NCI-H510A treated with DMSO at 0.1 percent for 48 hours (cell line): ENCODE data around the gene PJVK.

Experiments used
- DNase-seq: peaks from one replicate; lab custom pipeline; 2025; lab: John Stamatoyannopoulos, UW

PJVK gene

DNA sequence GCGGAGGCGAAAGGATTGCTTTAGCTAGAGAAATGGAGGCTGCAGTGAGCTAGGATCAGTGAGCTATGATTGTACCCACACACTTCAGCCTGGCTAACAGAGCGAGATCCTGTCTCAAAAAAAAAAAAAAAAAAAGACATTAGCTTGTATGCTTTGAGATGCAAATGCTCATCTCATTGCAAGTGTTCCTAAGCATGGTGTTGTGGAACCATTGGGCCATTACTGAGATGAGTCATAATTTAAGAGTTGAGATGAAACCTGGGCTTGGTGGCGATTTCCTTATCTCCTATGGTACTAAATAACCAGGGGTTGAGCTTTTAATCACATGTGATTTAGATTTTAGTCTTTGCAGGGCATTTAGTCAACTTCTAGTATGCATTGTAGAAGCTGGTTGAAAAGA, 31.3 kb downstream of the PJVK start:
- DNase-seq: no peak

DNA sequence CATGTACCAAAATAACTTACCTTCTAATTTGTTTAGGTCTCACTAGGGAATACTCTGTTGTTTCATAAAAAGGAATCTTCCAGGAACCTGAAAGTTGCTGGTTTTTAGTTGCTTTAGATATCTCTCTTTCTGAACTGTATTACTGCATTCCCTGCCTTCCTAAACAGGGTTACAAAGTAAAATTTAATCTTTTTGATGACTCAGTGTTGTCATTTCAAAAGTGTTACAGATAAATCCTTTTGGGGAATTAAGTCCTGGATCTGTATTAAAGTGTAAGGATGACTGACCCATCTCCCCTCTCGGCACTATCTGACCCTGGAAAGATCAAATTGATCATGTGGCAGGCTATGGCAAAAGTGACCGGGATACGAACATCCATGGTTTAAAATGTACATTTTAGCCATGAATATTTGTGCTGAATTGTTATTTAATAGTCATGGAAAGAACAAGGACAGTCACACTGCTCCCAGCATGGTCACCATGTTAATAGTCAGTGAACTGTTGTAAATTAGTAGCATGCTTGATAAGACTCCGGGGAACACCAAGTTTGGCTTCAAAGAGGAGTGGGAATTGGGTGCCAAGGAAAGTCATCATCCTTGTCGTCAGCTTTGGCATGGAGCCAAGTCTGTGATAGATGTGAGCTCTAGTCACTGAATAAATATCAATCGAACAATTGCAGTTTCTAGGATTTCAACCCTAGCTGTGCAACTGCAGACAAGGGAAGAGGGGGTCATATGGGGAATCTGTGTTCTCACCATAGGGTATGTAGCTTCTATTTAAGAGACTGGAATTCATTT, 33.3 kb downstream of the PJVK start:
- peak; percentile 96 for DNase-seq

- no peak for DNase-seq
Measured at GRCh38 chr2:178485356-178485755, 34.2 kb downstream of the PJVK start.

DNA sequence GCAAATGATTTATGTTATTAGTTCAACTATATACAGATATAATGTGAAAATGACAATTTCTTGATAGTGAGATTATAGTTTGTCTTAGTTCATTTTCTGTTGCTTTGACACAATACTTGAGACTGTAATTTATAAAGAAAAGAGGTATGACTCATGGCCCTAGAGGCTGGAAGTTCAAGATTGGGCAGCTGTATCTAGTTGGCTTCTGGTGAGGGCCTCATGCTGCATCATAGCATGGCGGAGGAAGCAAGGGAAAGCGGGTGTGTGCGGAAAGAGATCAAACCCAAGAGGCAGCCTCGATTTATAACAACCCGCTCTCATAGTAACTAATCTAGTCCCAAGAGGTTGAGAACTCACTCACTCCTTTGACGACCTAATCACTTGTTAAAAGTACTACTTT, 40.4 kb downstream of the PJVK start:
- no peak for DNase-seq

DNA sequence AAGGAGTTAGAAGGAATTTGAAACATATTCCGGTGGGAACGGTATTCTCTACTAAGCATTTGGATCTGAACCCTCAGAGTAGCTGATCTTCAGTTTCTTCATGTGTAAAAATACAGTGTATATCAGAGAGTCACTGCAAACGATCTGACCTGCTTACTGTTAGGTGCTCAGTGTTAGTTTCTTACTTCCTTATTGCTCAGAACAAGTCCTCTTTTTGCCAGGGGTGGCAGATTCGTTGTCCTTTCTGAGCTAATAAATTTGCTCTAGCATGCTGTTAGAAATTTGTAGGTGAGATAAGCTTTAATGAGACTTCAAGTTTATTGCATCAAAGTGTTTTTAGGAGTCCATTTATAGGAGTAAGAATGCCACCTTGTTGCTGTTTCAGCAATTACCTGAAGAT, 44.9 kb downstream of the PJVK start:
- no peak for DNase-seq

DNA sequence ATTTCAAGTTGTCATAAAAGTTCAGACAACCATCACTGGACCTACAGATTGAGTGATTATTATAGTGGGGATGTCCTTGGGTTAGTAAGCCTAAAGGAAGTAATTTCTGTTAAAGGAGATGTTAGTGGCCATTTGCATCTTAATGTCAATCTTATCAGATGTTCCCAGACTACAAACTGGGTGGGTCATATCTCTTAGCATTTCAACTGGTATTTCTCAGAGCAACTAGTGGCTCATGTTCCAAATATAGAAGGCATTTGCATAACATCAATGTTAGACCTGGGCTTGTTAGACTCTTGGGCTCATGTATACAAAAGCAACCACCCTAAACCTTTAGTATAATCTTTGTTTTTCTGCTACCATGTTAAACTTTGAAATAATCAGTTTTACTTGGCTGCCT, 47.0 kb downstream of the PJVK start:
- DNase-seq: no peak

- no peak for DNase-seq
Measured at GRCh38 chr2:178499640-178500039, 48.5 kb downstream of the PJVK start.

GRCh38 chr2:178502751-178503150, 51.6 kb downstream of the PJVK start:
- DNase-seq: no peak

- DNase-seq: no peak
Measured at GRCh38 chr2:178506101-178506500, 54.9 kb downstream of the PJVK start.

DNA sequence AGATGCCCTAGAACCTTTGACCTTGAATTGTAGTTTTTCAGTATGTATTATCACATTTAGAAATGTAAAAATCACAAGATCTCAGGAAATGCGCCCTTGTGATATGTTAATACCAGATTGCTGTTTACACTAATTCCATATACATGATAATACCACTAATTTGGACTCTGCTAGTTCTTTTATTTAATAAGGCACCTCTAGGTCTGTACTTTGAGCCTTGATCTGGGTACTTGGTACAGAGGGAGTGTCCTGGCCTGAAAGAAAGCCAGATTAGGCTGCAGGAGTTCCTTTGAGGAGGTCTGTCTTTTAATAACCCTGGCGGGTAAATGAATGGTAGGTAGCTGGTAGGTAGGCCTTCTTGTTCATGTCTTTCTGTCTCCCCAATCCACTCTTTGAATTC, 55.3 kb downstream of the PJVK start:
- DNase-seq: no peak

DNA sequence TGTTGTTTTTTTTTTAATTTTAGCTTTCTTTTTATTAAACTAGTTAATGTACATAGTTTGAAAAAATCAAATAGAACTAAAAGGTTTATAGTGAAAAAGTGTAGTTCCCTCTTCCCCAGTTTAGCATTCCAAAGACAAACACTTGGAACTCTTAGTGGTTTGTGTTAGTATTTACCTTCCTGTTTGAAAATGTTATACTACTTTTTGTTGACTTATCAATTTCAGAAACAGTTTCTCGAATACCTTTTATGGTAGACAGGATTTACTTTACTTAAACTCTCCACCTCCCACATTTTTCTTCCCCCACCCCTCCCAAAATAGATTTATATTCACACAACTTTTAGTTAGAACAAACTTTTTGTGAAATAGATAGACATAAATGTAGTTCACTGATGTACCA, 55.8 kb downstream of the PJVK start:
- no peak for DNase-seq

DNA sequence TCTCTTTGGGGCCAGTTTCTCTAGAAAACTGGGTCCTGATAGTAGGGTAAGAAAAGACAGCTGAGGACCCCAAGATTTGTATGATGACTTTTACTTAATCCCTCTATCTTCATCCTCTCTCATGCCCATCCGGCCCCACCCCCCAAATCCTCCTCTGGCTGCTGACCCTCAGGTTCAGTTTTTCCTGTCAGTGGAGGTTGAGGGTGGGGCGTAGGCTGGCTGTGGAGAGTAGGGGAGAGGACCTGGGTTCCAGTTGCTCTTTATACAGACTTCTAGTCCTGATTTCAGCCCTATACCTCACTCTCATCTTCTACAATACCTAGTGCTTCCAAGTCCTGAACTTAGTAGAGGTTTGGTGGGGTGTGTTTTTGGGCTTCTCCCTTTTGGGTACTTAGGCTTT, 57.5 kb downstream of the PJVK start:
- DNase-seq: no peak

- DNase-seq: no peak
Measured at GRCh38 chr2:178510384-178510783, 59.2 kb downstream of the PJVK start.
